Measurements from ENCODE around the gene MAPK6.

MAPK6 gene

DNA sequence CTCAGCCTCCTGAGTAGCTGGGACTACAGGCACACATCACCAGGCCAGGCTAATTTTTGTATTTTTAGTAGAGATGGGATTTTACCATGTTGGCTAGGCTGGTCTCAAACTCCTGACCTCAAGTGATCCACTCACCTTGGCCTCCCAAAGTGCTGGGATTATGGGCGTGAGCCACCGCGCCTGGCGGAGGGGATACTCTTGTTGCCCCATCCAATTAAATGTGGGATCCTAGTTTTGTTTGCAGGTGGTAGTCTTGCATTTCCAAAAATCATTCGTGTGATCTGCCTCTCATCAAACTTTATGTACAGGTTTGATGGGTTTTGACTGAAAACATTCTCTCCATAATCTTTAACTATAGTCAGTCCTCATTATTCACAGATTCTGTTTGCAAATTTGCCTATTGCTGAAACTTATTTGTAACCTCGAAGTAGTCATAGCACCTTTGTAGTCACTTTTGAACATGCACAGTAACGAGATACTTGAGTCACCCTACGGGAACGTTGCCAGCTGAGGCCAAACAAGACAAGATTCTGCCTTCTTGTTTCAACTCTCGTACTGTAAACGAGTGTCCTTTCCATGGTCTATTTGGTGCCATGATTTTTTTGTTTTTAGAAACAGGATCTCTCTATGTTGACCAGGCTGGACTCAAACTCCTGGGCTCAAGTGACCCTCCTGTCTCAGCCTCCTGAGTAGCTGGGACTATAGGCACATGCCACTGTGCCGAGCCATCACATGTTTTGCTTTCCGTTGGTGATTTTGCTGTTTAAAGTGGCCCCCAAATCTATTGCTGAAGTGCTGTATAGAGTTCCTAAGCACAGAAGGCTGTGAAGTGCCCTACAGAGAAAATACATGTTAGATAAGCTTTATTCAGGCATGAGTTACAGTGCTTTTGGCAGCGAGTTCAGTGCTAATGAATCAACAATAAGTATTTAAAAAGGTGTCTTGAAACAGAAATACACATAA, 8.1 kb upstream of the MAPK6 start:
- no peak for DNase-seq (ENCODE audit: low read depth)

DNA sequence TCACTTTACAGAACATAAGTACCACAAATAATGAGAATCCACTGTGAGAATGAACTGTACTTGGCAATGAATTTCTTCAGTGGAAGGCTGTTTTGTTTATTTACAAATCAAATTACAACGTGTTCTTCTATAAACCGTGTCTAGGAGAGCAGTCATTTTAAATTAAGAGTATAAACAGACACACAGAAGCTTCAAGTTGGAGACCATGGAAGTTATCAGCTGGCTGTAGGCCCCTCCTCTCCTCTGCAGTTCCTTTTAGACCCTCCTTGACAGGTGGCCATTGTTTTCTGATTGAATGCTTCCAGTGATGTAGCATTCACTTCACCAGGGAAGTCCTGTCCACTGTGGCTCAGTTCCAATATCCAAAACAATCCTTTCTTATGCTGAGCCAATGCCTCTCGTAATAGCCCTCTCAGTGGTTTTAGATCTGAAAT, 7.3 kb upstream of the MAPK6 start:
- DNase-seq (ENCODE audit: low read depth), result no peak

GRCh38 chr15:52012210-52012609, 6.8 kb upstream of the MAPK6 start:
- no peak for DNase-seq (ENCODE audit: low read depth)

- DNase-seq (ENCODE audit: low read depth), result no peak
Observed at GRCh38 chr15:52013151-52013791, 5.7 kb upstream of the MAPK6 start.

- DNase-seq (ENCODE audit: low read depth), result no peak
Observed at GRCh38 chr15:52014616-52015015, 4.4 kb upstream of the MAPK6 start.

DNA sequence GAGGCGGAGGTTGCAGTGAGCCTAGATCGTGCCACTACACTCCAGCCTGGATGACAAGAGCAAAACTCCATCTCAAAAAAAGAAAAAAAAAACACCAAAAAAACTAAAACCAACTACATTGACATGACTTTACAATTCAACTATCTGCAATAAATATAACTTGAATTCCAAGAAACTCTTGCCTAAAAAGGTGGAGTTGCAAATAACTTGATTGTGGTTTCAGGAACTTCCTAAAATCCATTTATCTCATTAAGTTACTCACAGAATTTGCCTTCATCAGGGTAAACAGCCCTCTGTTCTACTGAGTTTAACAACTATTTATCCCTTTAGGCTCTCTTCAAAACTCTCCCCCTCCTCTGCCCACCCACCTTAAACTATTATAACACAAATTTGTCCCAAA, 2.7 kb upstream of the MAPK6 start:
- no peak for DNase-seq (ENCODE audit: low read depth)

GRCh38 chr15:52018244-52018643, 775 bp upstream of the MAPK6 start:
- DNase-seq (ENCODE audit: low read depth), result no peak

GRCh38 chr15:52019394-52020220, 588 bp downstream of the MAPK6 start:
- peak; percentile 33 for DNase-seq (ENCODE audit: low read depth)

DNA sequence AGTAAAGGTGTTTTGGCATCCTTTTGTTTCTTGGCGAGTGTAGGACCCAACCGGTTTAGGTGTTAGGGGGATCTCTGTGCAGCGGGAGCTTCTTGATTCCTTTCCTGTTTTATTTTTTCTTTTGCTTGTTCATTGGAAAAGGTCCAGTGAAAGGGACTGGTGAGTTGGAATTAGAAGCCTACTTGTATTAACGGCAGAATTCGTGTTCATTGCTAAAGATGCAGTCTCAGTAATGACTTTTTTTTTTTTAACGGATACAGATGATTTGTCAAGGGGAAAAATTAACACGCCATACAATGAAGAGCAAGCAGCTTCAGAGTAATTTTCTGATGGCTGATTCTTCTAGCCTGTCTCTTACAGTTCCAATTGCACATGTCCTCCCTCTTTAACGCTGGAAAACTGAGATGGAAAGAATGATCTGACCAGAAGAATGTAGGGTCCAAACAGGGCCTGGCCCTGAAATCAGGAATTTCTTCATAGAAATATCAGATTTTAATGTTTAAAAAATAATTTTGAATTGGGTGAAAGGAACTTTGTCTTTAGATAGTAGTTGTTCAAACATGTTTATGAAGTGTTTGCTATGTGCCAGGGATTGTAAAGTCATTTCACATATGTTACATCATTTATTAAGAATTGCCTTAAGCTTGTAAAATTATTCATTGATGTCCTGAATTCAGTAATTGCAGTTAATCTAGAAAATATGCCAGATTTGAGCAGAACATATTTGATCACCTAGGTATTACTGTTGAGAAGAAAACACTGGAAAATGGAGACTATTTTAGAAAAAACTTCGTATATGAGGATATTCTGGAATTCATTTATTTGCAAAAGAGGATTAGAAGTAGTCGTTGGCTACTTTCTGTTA, 1.4 kb downstream of the MAPK6 start:
- DNase-seq (ENCODE audit: low read depth), result no peak

- DNase-seq (ENCODE audit: low read depth), result peak; percentile 37
Observed at GRCh38 chr15:52021128-52021671, 2.2 kb downstream of the MAPK6 start.

DNA sequence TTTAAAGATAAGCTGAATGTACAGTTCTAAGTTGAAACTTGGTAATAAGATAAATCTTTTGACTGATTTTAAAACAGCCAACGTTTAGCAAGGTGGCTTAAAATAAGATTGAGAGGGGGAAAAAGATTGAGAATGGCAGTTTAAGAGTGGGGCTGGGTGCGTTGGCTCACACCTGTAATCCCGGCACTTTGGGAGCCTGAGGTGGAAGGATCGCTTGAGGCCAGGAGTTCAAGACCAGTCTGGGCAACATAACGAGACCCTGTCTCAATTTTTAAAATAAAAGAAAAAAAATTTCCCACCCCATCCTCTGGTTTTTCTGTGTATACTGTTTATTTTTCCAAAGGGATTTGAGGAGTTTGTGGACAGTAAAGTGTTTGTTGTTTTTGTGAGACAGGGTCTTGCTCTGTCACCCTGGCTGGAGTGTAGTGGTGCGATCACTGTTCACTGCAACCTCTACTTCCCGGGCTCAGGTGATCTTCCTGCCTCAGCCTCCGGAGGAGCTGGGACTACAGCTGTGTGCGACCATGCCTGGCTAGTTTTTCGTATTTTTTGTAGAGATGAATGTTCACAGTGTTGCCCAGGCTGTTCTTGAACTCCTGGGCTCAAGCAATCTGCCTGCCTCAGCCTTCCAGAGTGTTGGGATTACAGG, 3.0 kb downstream of the MAPK6 start:
- DNase-seq (ENCODE audit: low read depth), result no peak

DNA sequence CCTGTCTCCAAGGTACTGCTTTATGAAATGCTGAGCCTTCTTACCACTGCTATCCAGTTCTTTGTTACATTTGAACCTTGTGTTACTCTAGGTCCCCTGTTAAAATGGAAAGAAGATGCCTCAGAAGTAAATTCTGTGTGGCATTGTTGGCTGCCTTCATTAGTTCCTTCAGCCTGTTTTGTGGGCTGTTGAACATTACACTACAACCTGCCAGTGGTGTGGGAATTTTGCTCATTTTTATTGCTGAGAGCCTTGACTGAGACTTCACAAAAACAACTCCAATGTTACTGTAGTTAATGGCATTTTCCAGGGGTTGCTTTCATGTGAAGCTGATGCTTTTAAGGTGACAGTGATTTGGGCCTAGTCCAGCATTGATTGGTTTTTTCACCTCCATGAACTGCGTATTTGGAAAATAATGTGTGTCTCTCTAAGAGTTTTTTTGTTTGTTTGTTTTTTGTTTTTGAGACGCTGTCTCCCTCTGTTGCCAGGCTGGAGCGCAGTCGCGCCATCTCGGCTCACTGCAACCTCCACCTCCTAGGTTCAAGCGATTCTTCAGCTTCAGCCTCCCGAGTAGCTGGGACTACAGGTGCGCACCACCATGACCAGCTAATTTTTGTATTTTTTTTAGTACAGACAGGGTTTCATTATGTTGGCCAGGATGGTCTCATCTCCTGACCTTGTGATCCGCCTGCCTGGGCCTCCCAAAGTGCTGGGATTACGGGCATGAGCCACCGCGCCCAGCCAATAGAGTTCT, 4.3 kb downstream of the MAPK6 start:
- no peak for DNase-seq (ENCODE audit: low read depth)

DNA sequence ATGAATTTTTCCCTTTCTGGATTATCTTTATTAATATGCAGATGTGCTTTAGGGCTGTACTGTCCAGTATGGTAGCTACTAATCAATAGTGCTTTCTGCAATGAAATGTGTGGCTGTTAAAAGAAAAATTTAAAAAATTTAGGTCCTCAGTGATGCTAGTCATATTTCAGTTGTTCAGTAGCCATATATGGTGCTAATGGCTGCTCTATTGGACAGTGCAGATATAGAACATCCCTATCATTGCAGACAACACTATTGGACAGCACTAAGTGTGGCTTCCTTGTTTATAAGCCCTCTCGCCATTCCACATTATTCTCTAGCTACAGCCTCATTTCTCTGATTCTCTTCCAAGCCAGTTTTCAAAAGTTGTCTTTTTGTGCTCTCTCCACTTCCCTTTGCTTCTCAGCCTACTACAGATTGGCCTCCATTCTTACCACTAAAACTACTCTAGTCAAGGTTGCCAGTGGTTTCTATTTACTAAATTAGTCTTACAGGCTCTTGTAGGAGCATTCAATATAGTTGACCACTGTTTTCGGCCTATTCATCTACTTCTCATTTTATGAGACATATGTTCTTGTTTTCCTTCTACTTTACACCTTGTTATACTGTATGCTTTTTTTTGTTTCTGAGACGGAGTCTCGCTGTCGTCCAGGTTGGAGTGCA, 9.5 kb downstream of the MAPK6 start:
- no peak for DNase-seq (ENCODE audit: low read depth)

DNA sequence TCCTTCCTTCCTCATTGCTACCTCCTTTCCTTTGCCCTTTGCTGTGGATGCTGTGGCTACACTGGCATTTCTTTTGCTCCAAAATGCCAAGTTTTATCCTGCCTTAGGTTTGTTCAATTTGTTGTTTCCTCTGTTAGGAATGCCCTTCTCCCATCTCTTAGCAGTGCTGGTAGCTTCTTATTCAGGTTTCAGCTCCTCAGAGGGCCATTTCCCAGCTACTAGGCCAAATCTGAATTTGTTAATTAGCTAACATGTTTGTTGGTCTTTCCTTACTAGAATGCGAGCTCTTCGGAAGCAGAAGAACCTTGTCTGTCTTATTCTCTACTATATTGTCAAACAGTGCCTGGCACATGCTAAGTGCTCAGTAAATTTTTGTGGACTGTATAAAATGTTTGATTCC, 11.0 kb downstream of the MAPK6 start:
- no peak for DNase-seq (ENCODE audit: low read depth)

- DNase-seq (ENCODE audit: low read depth), result no peak
Observed at GRCh38 chr15:52031556-52031955, 12.5 kb downstream of the MAPK6 start.

DNA sequence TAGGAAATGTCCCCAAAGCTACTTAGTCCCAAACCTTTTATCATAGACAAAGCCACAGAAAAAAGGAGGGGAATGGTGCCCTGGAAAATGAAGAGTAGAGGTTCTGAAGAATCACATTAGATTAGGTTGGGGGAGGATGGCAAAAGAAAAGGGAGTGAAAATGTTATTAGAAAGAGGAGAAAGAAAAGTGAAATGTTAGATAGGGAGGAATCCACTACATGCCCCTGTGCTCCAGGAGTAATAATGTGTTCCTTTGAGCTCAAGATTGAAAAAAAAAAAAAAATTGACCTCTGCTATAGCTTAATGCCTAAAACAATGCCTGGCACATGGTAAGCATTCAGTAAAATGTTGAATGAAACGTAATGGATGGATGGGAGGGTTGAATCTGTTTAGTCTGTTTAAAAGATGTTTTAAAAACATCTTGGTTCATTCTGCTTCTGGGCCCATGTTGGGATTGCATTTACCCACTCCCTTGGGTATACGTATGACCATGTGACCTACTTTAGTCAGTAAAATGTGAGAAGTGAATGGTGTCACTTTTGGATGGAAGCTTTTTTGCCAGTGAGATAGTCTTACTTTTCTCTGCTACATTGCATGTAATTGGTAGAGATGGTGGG, 19.0 kb downstream of the MAPK6 start:
- no peak for DNase-seq (ENCODE audit: low read depth)

GRCh38 chr15:52039925-52040781, 21.1 kb downstream of the MAPK6 start:
- DNase-seq (ENCODE audit: low read depth), result no peak

All from stimulated activated CD8-positive, alpha-beta memory T cell treated with anti-CD3 and anti-CD28 coated beads, Interleukin-15, amount 100 ng/mL, for 1 hour (primary cell).